OCI-LY7 (cell line): ENCODE data around the gene PIK3R6. TPM values are rescaled to one million over a fixed set of nuclear protein-coding genes. Genes with fewer than 3 reads are reported as not detected.

Source experiments
- BruUV-seq: library from RNA; stranded (reverse); fragments of 400-500 nt; replicated peaks from 2 replicates; lab custom pipeline; 2021; lab: Mats Ljungman, UMichigan
- CTCF ChIA-PET: fragments of 300-600 bp; sonication (Branson Sonifier 250); formaldehyde crosslinking; loops from one replicate; lab custom pipeline; 2022; ENCODE audit warnings: antibody characterized with exemption; ENCODE audit not compliant: unreplicated experiment; lab: Charles Lee
- POLR2A ChIA-PET: fragments of 300-600 bp; sonication (Branson Sonifier 250); formaldehyde crosslinking; loops from one replicate; lab custom pipeline; 2022; ENCODE audit warnings: antibody characterized with exemption; lab: Charles Lee
- DNase-seq: peaks from one replicate; pipeline ENCODE4 v3.0.0-alpha.2; 2015; ENCODE audit warnings: low spot score
- H2AFZ ChIP-seq: fragments of 200-600 bp; sonication (generic), shearing (Covaris generic); 2 replicates; pipeline ENCODE4 v1.6.1; 2014; ENCODE audit warnings: mild to moderate bottlenecking, antibody characterized with exemption, low read length, moderate library complexity
- H3K27ac ChIP-seq: fragments of 200-600 bp; sonication (generic); 2 replicates; pipeline ENCODE4 v1.5.1; 2014; ENCODE audit warnings: mixed run types, low read depth, mild to moderate bottlenecking, moderate library complexity, low read length, inconsistent platforms; ENCODE audit not compliant: poor library complexity, severe bottlenecking
- H3K36me3 ChIP-seq: fragments of 200-600 bp; sonication (generic); 2 replicates; pipeline ENCODE4 v1.6.1; 2014; ENCODE audit warnings: mild to moderate bottlenecking, antibody characterized with exemption, low read length, moderate library complexity, mixed read lengths; ENCODE audit not compliant: insufficient read depth
- H3K4me1 ChIP-seq: fragments of 200-600 bp; sonication (generic); 2 replicates; pipeline ENCODE4 v1.5.1; 2014; ENCODE audit warnings: mild to moderate bottlenecking, low read length; ENCODE audit not compliant: insufficient read depth, poor library complexity, severe bottlenecking
- H3K4me2 ChIP-seq: fragments of 200-600 bp; sonication (generic); 2 replicates; pipeline ENCODE4 v1.6.1; 2014; ENCODE audit warnings: mild to moderate bottlenecking, low read length
- H3K4me3 ChIP-seq: fragments of 200-600 bp; sonication (generic); 2 replicates; pipeline ENCODE4 v1.5.1; 2014; ENCODE audit warnings: mild to moderate bottlenecking, low read depth, low read length; ENCODE audit not compliant: poor library complexity, severe bottlenecking
- H3K79me2 ChIP-seq: fragments of 200-600 bp; sonication (generic); 2 replicates; pipeline ENCODE4 v1.6.1; 2016; ENCODE audit warnings: low read depth, mild to moderate bottlenecking, low read length, moderate library complexity, mixed read lengths; ENCODE audit not compliant: insufficient read depth
- H3K9me2 ChIP-seq: fragments of 200-600 bp; sonication (generic); 2 replicates; pipeline ENCODE4 v1.6.1; 2016; ENCODE audit warnings: mild to moderate bottlenecking, low read length, mixed read lengths; ENCODE audit not compliant: insufficient read depth
- H3K9me3 ChIP-seq: fragments of 200-600 bp; sonication (generic); 2 replicates; pipeline ENCODE4 v1.6.1; 2014; ENCODE audit warnings: mild to moderate bottlenecking, mixed run types, low read length, mixed read lengths
- H4K20me1 ChIP-seq: fragments of 200-600 bp; sonication (generic); 2 replicates; pipeline ENCODE4 v1.6.1; 2014; ENCODE audit warnings: mild to moderate bottlenecking, antibody characterized with exemption, low read length, moderate library complexity, mixed read lengths; ENCODE audit not compliant: insufficient read depth
- CTCF ChIP-seq: fragments of 200-600 bp; sonication (generic); conservative IDR thresholded peaks from 2 replicates; pipeline ENCODE4 v1.5.1; 2014; ENCODE audit warnings: mild to moderate bottlenecking, antibody characterized with exemption, low read length, moderate library complexity, mixed read lengths
- EZH2phosphoT487 ChIP-seq: fragments of 200-600 bp; sonication (generic); IDR thresholded peaks from 2 replicates; pipeline ENCODE4 v1.6.1; 2018; ENCODE audit warnings: low read depth, borderline replicate concordance, mild to moderate bottlenecking, mixed run types, antibody characterized with exemption, low read length, moderate library complexity, mixed read lengths
- intact Hi-C: fragments of 100-400 bp; cut with micrococcal nuclease; formaldehyde crosslinking; loops from one replicate; pipeline ENCODE4 v1.10.0; 2022; ENCODE audit not compliant: unreplicated experiment
- total RNA-seq, 2 experiments: library from RNA; depleted of rRNA in 1 of 2; stranded (reverse); fragments of >200 nt in 1 of 2; shearing (Covaris generic) in 1 of 2; gene quantifications; 2 replicates each; pipeline ENCODE4 v1.2.3, GENCODE V29; 2014 to 2022

PIK3R6 gene
- total RNA-seq, 2 experiments from 2014 or later, result not detected

DNA sequence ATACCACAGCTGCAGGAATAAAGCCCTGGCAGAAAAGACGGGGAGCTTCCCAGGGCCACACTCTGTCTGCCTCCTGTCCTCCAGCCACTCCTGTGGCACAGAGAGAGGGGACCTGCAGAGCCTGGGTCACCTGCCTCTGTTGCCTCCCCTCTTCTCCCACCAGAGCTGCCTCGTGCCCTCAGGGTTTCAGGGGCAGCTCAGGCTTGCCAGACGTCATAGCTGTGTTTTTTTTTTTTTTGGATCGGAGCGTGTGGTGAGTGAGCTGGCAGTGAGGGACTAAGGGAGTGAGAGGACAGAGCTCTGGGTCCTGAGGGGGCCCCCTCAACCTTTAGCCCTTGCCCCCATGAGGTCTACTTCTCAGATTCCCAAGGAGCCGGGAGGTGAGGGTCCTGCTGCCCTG, 2.1 kb downstream of the PIK3R6 start:
- H3K27ac ChIP-seq, result no peak overlapping the region
- TF ChIP-seq CTCF (no peak), EZH2phosphoT487 (no peak)
- no peaks in the 10 kb centered on the region for H3K36me3 ChIP-seq
- no peak overlapping the region for H3K4me2 ChIP-seq
- H2AFZ ChIP-seq, result no peak overlapping the region
- ChIA-PET POLR2A (interaction anchor here (0.7 kb wide), 1 partner anchor 1972 kb away, joined by 3 read pairs; no protein-coding TSS in a partner anchor), CTCF (interaction anchor here (0.6 kb wide), 1 partner anchor 26 kb away, joined by 6 read pairs; no protein-coding TSS in a partner anchor)
- no peaks in the 10 kb centered on the region for H3K9me2 ChIP-seq
- no peak for DNase-seq
- H3K4me1 ChIP-seq, result no peaks in the 10 kb centered on the region
- no peaks in the 10 kb centered on the region for H3K9me3 ChIP-seq
- no peaks in the 10 kb centered on the region for H4K20me1 ChIP-seq
- intact Hi-C loops, result no loop called here
- no TSS peak for BruUV-seq
- no peak overlapping the region for H3K4me3 ChIP-seq
- no peaks in the 10 kb centered on the region for H3K79me2 ChIP-seq

- POLR2A ChIA-PET, result no interaction called here
These were observed 5.0 kb downstream of the PIK3R6 start for GRCh38 chr17:8862213-8863056.

More at GRCh38 chr17:8862213-8863056, 5.0 kb downstream of the PIK3R6 start:
- Histone ChIP-seq H3K4me2 (no peak overlapping the region), H3K9me3 (no peaks in the 10 kb centered on the region), H2AFZ (no peak overlapping the region), H3K79me2 (no peaks in the 10 kb centered on the region), H3K4me3 (no peak overlapping the region), H3K27ac (no peak overlapping the region), H4K20me1 (no peaks in the 10 kb centered on the region), H3K9me2 (no peaks in the 10 kb centered on the region), H3K36me3 (no peaks in the 10 kb centered on the region), H3K4me1 (peaks cover 15% of the 10 kb centered on the region)
- CTCF ChIA-PET, result no interaction called here
- no TSS peak for BruUV-seq
- no peak for TF ChIP-seq CTCF
- no peak for TF ChIP-seq EZH2phosphoT487
- intact Hi-C loops, result no loop called here
- no peak for DNase-seq
